Fibroblast of peridontal ligament (primary cell): Measurements from ENCODE around the gene GRM8.

Source experiments
- DNase-seq: peaks from one replicate; pipeline ENCODE4 v3.0.0-alpha.2; 2010; ENCODE audit errors: extremely low read depth

The GRM8 gene

DNA sequence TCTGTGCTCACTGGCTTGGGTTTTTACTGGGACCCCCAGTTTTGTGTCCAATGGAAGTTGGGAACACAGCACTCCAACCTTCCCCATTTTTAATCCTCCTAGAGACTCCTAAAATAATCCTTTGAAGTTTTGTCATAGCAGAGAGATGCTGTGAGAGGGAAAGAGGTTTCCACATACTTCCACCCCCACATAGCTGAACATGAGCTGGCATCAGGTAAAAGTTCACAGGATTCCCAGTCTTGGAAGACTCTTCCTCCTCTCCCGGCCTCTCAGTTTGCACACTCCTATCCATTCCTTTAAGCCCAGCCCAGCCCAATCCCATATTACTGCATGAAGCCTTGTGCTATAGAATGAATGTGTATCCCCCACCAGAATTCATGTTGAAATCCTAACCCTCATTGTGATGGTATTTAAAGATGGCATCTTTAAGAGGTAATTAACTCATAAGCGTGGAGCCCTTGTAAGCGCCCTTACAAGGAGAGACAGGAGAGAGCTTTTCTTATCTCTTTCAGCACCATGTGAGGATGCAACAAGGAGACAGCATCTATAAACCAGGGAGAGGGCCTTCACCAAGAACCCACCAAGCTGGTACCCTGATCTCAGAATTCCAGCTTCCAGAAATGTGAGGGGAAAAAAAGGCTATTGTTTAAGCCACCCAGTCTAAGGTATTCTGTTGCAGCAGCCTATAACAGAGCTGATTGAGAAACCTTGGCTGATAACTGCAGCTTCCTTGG, 22.4 kb downstream of the GRM8 start:
- no peak for DNase-seq

DNA sequence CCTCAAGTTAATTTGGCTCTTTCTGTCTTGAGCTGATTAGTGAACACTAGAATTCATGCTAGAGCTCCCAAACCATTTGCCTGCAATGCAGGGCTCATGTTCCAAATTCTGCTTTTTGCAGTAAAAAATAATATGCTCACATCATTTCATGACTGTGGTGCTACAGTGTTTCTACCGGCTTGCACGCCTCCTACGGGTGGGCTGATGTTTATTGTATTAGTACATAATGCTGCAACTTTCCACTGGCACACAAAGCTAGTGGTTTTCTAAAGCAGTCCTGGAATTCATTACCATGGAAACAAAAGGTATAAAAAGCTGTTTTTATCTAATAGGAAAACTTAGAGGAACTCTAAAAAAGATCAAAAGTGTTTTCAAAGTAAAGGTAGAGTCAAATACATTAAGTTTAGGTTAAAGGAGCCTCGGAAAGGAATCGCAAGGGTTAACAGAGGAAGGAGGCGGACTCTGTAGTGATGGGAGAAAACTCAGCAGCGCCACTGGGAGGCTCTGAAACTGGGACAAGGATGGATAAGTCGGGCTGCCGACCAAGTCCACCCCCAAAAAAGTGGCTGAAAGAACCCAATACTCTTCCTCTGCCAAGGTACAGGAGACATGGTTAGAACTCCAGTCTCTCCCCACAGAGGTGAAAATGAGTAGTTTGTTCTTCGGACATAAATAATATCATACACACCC, 25.9 kb downstream of the GRM8 start:
- no peak for DNase-seq

DNA sequence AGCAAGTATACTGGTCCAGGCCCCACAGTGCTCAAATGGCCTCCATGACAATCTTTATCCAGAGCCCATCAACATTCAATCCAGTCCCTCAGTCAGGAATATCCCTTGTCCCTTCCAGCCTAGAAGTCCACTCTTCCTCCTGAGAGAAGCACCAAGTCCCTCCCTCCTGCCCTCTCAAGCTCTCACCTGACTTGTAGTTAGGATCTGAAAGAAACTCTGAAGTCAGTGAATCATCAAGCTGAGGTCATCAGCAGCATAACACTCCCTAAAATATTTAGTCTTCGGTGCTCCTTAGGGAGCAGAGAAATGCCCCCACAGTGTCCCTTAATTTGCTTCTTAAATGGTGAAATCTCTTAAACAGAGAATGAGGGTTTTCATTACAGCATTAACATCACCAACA, 31.0 kb downstream of the GRM8 start:
- DNase-seq: no peak

DNA sequence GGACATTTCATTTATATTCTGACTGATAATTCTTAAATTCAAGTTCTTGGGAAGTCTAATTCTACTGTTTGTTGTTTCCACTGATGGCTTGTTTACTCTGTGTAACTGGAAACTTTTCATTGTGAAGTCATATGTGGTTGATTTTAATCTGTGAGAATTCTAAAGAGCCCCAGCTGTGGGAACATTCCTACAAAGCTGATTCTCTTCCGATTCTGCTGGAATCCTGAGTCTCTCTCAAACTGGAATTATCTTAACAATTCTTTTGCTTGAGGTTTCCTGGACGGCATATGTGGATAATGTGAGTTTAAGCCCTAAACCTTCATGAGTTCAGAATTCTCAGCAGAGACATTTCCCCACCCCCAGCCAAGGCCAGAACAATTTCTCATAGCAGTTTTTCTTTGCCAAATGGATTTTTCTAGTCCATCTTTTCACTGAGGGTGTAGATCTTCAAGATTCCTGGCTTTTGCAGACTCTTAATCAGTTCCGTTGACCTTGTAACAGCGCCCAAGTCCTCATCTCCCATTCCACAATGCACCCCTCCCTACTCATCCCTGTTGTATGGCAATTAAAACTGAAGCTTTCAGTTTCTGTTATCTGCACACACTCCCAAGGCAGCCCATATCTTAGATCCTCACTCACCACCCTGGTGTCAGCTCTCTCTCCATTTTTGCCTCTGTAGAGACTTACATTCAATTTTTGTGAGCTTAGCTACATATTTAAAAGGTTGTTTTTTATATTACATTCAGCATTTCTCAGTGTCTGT, 37.6 kb downstream of the GRM8 start:
- no peak for DNase-seq

DNA sequence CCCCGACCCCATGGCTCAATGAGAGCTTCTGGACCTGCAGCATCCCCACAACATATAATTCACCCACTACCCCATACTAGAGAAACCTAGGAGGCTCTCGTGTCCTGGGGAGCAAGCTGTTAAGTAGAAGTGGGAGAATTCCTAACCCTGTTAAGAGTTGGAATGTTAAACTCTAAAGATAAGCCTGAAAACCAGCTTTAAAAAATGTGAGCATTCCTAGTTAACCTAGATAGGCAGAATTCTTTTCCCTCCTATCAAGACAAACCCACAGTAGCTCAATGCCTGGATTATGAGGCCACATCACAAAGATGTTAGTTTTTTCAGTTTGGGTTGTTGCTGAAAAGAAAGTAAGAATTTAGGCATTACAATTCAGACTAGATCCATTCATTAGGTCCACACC, 42.9 kb downstream of the GRM8 start:
- no peak for DNase-seq

DNA sequence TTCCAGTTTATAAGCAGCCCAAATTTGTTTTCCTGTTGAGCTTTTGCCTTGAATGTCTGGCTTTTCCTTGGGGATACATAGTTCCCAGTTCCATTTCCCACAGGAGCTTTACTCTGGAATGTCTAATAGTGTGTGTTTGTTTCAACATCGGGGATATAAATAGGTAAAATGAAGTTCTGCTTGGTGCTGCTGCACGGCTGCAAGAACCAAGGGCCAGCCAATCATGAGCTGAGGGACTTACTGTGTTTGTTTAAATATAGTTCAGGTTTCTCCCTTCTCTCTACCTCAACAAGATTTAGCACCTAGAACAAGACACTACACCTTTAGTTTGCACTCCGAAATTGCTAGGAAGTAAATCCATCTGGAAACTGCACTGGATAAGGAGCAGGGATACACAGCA, 43.9 kb downstream of the GRM8 start:
- no peak for DNase-seq

DNA sequence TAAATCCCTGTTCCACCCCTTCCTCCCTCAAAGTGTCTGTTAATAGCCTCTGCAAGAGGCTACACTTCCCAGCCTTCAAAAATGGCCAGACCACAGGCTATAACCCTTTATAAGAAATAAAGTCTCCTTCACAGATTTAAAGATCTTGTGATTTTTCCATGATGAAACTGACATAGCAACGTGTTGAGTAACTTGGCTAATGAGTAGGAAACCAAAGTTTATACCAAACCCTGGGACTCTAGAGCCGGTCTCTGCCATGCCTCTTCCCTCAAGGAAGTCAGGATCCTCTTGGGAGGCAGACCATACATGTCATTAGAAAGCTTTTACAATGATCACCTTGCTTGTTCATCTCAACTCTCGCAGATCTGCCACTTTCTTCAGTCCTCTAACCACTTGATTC, 44.4 kb downstream of the GRM8 start:
- DNase-seq: no peak

DNA sequence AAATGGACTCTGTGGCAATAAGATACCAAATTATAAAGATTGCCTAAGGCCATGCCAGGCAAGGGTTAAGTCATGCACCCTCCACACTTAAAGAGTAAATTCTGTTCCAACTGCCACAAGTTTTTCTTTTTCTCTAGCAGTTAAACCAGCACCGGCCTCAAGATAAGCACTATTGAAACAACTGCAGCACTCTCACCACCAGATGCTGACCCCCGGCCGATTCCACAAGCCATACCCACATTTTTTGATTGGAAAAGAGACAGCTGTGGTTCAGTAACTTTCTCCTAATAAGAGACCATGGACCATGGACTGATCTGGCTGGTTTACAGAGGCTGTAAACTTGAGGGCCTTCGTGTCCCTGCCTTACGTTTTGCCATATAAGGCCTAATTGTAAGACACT, 44.9 kb downstream of the GRM8 start:
- DNase-seq: no peak

DNA sequence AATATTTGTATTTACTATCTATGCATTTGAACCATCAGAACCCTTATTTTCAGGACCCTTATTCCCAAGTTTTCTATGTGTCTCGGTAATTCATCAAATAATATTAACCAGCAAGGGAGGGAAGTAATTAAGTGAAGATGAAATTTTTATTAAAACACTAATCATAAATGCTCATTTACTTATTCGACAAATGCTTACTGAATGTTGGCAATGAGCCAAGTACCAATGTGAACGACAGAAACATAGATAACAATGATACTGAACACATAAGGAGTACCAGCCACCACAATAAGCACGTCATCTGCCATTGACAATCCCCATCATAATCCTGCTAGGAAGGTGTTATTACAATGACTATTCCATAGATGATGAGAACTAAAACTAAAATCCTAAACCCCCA, 45.5 kb downstream of the GRM8 start:
- DNase-seq: no peak

DNA sequence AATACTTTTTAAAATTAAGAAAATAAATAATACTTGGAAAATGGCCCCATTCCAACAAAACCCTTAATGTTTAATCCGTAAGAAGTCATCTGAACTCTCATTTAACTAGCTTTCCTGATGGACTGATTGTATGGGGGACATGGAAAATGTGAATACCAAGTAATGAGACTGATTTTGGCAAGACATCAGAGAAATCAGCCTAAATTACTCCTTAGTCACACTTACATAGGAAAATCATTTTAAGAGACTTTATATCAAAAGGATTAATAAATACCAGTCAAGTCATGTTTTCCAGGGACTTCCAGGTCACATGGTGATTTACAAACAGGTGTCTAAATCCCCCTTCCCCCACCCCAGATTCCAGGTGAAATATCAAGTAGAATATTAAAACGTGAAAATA, 58.2 kb downstream of the GRM8 start:
- DNase-seq: no peak

DNA sequence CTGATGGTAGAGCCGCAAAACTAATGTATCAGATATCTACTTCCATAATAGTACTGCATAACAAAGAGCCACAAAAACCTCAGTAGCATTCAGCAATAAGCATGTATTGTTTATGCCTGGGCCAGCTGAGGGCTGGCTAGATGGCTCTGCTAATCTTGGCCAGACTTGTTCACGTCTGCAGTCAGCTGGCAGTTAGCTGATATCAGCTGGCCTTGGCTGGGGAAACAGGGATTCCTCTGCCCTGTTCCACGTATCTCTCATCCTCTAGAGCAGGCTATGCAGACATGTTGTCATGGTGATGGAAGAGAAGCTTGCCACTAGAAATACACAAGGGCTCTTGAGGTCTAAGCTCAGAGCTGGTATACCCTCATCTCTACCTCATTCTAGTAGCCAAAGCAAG, 62.9 kb downstream of the GRM8 start:
- no peak for DNase-seq

DNA sequence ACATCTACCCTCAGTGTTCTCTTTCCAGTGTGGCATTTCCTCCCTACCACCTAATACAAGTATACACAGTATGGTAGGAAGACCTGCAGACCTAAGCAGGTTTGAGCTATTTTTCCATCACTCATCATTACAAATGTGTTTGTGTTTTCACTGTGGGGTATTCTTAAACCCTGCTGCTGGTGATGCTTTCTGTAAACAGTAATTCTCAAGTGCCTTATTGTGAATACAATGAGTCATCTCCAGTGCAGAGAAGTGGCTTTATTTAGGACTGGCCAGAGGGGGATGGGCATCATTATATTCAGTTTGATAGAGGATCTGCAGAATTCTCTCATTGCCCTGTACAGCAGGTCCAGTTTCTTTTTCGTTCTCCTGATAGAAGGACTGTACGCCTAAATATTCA, 63.7 kb downstream of the GRM8 start:
- no peak for DNase-seq

DNA sequence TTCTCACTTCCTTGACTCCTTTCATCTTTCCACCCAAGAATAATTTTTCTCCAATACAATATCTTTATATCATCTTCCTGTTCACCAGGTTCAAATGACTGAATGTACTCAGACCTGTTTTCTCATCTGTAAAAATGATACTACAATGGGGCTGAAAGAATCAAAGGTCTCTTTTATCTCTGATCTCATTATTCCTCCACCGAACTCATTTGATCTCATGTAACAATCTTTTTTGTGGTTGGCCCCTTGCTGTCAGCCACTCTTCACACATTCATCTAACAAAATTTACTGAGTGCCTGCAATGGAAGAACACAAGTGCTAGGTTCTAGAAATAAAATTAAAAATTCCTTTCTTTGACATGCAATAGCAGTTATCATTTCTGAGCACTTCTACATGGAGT, 65.0 kb downstream of the GRM8 start:
- no peak for DNase-seq

DNA sequence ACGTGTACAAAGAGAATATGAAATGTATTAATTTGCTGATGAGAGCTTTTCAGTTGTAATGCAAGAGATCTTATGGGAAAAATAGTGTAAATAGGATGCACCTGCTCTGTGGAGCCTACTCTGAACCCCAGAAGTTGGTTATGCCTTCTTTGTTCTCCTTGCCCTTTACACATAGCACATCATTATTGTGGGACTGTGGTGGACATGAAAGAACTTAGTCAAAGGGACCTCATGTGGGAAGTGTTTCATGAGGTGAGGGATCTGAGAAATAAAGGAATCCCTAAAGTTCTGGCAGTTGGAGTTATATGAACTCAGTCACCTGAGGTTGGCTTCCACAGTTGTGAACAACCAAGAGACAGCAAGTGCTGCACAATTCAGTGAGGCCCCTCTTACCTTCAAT, 66.1 kb downstream of the GRM8 start:
- DNase-seq: no peak

DNA sequence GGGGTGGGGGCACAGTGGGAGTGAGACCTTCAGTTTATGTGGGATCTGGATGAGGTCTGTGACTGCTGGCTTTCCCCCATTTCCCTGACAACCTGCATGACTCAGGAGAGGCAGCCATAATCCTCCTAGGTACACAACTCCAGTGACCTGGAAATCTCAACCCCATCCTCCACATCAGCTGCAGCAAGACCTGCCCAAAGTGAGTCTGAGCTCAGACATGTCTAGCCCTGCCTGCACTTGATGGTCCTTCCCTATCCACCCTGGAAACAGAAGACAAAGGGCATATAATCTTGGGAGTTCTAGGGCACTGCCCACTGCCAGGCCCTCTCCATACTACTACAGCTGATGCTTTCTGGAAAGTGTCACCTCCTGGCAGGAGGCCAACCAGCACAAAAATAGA, 75.6 kb downstream of the GRM8 start:
- no peak for DNase-seq

DNA sequence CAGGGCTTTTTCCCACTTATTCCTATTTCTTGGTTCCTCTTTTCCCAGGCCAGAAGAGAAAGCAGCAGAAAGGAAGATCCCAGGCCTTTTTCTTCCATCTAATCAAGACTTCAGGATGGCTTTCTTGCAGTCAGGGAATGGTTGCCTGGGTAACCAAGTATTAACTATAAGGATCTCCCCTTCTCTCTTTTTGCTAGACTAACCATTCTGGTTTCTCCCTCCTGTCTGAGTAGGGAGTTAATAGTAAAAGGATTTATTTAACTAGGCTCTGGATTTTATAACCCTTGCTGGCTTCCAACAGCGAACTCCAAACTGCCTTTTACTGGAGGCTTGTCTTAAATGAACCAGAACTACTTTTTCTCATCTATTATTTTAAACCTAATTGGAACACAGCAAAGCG, 90.4 kb downstream of the GRM8 start:
- DNase-seq: no peak

DNA sequence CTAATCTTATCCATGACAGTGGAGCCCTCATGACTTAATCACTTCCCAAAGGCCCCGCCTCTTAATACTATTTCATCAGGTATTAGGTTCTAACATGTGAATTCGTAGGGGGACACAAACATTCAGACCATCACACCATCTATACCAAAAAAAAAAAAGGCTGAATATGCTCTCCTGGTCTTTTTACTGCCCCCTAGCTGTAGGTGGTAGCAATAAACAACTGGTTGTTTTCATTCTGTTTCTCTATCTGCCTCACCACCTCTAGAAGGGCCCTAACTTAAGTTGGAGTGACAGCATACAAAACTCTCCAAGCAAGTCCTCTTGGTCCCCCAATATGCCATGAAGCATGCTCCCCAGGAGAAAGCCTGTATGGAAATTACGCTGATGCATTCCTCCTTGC, 94.1 kb downstream of the GRM8 start:
- no peak for DNase-seq

DNA sequence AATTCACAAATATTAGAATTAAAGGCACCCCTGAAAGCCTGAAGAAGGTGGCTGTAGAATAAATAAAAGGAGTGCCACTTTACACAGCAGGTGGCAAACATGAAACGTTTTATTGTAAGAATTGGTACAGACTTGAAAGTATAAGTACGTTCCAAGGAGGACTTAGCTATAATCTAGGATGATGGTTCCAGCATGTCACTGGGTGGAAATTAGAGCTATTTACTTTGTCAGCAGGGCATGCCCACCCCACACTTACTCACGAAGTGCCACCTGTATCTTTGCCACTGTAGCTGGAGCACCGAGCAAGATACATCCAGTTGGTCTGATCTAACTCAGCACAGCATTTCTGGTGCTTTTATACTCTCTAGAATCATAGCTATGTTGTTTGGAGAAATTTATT, 97.8 kb downstream of the GRM8 start:
- no peak for DNase-seq

DNA sequence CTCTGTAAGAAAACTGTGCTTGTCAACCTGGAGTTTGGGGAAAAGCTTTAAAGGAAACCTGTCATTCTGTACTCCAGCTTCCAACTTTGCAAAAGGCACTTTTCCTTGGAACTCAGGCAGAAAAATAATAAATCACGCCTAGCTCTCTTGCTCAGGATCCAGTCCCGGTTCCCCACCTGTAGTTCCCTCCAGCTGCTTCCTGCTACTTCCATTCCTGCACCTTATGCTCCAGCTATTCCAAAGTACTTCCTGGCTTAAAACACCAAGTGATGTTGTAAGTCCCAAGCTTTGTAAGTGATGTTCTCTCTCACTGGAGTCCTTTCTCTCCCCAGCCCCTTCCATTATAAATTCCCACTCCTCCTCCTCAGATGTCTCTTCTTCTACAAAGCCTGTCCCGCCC, 98.6 kb downstream of the GRM8 start:
- no peak for DNase-seq

DNA sequence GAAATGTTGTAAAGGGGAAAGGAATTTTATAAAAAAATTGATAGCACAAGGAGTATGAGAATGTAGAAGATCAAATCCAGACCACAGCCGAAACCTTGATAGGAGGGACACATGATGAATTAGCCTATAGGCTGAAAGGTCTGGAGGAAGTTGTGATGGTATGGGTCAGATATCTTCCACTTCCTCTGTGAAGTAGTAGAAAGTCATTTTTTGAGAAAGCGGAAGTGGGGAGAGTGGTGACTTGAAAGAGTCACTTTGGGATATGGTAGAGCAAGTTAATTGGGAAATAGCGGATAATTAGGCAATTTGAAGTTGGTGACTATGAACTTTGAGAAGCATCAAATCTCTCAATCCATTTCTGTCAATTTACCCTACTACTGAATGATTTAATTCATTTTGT, 99.4 kb downstream of the GRM8 start:
- DNase-seq: no peak

DNA sequence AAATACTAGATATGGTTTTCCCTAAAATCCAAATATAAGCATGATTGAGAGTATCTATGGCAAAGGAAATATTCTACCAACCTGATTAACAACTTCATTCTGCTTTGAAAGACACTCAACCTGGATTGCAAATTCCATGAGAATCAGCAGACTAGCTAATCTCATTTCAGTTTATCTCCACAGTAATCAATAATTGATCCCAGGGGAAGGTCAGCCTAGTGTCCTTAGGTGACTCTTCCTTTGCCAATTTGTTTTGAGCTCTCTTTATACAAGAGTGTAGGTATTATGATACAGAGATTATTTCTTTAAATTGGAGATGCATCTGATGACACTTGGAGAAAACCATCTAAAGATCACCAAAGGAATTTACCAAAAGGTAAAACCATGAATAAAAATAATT, 100.3 kb downstream of the GRM8 start:
- no peak for DNase-seq

DNA sequence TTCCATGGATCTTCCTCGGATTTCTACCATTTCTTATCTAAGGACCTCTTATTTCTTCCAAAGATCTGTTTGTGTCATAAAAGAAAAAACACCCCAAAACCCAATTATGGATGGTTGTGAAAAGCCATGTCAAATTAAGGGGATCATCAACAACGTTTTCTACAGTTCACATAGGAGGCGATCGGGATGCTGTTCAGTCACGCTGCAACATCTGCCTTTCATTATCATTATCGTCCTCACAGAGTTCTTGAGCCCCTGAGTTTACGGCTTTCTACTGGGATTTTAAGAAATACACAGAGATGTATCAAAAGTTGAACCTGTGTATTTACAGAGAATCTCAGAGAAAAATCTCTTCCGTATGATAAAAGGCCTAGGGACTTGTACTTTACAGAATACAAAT, 101.4 kb downstream of the GRM8 start:
- no peak for DNase-seq

DNA sequence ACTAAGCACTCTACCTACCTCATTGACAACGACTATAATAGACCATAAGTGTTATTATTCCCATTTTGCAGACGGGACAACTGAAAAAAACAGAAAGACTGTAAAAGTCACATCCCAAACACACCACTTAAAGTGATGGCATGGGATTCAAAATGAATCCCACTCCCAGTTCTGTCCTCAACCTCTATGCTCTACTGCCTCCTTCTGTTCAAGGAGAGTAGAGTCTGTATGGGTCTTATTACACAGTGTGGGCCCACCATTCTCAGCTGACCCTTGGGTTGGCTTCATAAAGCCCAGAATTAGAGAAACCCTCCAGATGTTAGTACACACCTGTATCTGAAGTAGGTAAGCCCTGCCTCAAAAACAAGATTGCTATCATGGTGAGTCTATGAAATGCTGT, 102.2 kb downstream of the GRM8 start:
- DNase-seq: no peak
